Measurements from ENCODE around the gene LCP2.

DNA sequence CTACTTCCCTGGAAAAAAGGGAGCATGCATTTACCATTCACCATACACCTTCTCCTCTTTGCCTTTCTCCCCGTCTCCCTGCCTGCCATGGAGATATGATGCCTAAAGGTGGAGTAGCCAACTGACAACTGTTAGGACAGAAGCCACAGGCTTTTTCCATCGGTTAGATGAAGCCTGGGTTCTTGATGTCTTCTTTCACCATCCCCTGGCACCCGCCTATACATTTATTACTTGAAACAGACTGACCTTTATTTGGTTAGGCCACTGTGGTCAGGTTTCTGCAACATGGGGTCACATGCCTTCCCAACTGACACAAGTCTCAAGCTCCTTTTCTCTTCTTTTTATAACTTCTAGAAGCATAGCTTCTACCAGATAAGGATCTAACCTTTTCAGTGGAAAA lies 7.1 kb downstream of the LCP2 start:
- TF ChIP-seq, protein P1, sequence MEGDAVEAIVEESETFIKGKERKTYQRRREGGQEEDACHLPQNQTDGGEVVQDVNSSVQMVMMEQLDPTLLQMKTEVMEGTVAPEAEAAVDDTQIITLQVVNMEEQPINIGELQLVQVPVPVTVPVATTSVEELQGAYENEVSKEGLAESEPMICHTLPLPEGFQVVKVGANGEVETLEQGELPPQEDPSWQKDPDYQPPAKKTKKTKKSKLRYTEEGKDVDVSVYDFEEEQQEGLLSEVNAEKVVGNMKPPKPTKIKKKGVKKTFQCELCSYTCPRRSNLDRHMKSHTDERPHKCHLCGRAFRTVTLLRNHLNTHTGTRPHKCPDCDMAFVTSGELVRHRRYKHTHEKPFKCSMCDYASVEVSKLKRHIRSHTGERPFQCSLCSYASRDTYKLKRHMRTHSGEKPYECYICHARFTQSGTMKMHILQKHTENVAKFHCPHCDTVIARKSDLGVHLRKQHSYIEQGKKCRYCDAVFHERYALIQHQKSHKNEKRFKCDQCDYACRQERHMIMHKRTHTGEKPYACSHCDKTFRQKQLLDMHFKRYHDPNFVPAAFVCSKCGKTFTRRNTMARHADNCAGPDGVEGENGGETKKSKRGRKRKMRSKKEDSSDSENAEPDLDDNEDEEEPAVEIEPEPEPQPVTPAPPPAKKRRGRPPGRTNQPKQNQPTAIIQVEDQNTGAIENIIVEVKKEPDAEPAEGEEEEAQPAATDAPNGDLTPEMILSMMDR (IDR thresholded peaks at IDR 0.05): no peak
- no peak for TF ChIP-seq POLR2A (IDR thresholded peaks at IDR 0.05)

All from adrenal gland (tissue), 5 donors.